Transverse colon (tissue), 3 donors: ENCODE data around the gene NDUFB5.

ENCODE experiments used
- POLR2A ChIP-seq: fragments of 450-650 bp; IDR thresholded peaks from one replicate; pipeline ENCODE4 v1.6.1; 2016; ENCODE audit warnings: antibody characterized with exemption, mild to moderate bottlenecking, moderate library complexity
- TF ChIP-seq, protein P1 (sequence below), 5 experiments: fragments of 200-600 bp in 3 of 5; fragments of 450-650 bp in 2 of 5; sonication (generic) in 3 of 5; IDR thresholded peaks; 1 replicate in 2 of 5; 2 replicates in 3 of 5; pipeline ENCODE4 v1.5.1; 2016 to 2017; ENCODE audit warnings: antibody characterized with exemption in 5 of 5, inconsistent platforms in 3 of 5, mild to moderate bottlenecking in 2 of 5, moderate library complexity in 1 of 5

DNA sequence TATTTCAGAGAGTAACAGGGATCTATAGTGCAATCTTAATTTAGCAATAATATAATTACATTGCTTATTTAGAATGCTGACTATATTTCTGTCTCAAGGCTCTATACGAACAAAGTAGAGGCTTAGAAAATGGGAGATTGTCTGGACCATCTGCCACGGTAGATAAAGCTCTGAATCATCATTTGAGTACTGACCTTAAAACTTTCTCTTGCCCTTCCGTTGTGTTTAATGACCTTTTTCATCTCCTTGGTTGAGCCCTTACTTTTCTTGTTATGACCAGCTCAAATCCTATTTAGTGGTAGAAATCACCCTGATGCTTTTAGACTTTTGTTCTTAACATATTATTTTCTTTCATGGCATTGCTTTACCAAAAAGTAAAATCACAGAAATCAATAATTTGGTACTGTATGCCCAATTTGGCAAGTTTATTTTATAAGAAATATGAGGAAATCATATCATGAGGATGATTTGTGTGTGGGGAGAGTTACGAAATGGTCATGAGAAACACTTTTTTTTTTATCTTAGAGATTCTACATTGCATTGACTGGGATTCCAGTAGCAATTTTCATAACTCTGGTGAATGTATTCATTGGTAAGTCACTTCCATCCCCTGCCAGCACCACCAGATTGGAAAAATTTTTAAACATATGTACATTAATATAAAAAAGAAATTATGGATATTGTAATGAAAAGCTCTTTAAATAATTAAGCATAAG lies 11.0 kb downstream of the NDUFB5 start:
- TF ChIP-seq, protein P1, sequence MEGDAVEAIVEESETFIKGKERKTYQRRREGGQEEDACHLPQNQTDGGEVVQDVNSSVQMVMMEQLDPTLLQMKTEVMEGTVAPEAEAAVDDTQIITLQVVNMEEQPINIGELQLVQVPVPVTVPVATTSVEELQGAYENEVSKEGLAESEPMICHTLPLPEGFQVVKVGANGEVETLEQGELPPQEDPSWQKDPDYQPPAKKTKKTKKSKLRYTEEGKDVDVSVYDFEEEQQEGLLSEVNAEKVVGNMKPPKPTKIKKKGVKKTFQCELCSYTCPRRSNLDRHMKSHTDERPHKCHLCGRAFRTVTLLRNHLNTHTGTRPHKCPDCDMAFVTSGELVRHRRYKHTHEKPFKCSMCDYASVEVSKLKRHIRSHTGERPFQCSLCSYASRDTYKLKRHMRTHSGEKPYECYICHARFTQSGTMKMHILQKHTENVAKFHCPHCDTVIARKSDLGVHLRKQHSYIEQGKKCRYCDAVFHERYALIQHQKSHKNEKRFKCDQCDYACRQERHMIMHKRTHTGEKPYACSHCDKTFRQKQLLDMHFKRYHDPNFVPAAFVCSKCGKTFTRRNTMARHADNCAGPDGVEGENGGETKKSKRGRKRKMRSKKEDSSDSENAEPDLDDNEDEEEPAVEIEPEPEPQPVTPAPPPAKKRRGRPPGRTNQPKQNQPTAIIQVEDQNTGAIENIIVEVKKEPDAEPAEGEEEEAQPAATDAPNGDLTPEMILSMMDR (IDR thresholded peaks at IDR 0.05), result no peak
- TF ChIP-seq POLR2A, result no peak
